HG02852 (cell line): ENCODE results near the gene CTSG.
"Not testable (repeated sequence)": the region's sequence is repeated elsewhere in the genome, so short reads cannot be mapped to it uniquely, and the experiment has no call there.

Experiments
- ATAC-seq: cut with Tn5 transposase; IDR thresholded peaks from one replicate; pipeline ENCODE4 v1.9.1; 2021; ENCODE audit warnings: mild to moderate bottlenecking, moderate library complexity; ENCODE audit not compliant: unreplicated experiment

CTSG gene

GRCh38 chr14:24549064-24549463 lies 27.0 kb downstream of the CTSG start:
- ATAC-seq = not testable (repeated sequence)

GRCh38 chr14:24542346-24542936 lies 33.6 kb downstream of the CTSG start:
- no peak for ATAC-seq

- no peak for ATAC-seq
These were observed 40.3 kb downstream of the CTSG start for GRCh38 chr14:24535737-24536136.

GRCh38 chr14:24534286-24534685 lies 41.8 kb downstream of the CTSG start:
- no peak for ATAC-seq

GRCh38 chr14:24525877-24526620 lies 50.0 kb downstream of the CTSG start:
- ATAC-seq = not testable (repeated sequence)
